DND-41 (cell line): ENCODE results near the gene KRT1.

Experiments used
- CTCF ChIP-seq: IDR thresholded peaks from 2 replicates; pipeline ENCODE4 v1.5.1; 2012; ENCODE audit warnings: borderline replicate concordance, low read length, moderate library complexity, mild to moderate bottlenecking; ENCODE audit not compliant: poor library complexity, severe bottlenecking; ENCODE audit errors: extremely low read depth
- EZH2 ChIP-seq: IDR thresholded peaks from 3 replicates; pipeline ENCODE4 v1.6.1; 2012; ENCODE audit warnings: borderline replicate concordance, low read depth, mild to moderate bottlenecking, moderate library complexity, low read length, inconsistent platforms; ENCODE audit not compliant: severe bottlenecking

DNA sequence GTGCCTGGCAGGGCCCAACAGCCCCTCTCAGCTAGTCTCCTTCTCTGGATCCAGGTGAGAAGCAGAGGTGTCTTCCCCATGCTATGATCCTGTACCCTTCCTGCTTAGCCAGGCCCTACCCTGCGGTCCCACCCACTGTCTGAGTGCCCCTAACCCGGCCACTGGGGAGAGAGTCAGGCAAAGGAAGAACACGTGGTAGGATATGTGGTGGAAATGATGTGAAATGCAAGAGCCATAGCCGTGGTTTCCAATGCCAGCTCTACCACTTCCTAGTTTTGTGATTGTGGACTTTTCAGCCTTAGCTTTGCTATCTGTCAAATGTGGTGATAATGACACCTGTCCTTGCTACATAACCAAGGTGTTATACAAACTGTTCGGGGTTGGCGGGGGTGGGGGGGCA, 44.0 kb downstream of the KRT1 start:
- TF ChIP-seq CTCF (no peak), EZH2 (no peak)
